LoVo (cell line): ENCODE measurements around the gene MED23.
"Not testable (repeated sequence)": the region's sequence is repeated elsewhere in the genome, so short reads cannot be mapped to it uniquely, and the experiment has no call there.

Experiments used
- DNase-seq: peaks from one replicate; pipeline ENCODE4 v3.0.0-alpha.2; 2016; ENCODE audit warnings: low spot score

The MED23 gene

DNA sequence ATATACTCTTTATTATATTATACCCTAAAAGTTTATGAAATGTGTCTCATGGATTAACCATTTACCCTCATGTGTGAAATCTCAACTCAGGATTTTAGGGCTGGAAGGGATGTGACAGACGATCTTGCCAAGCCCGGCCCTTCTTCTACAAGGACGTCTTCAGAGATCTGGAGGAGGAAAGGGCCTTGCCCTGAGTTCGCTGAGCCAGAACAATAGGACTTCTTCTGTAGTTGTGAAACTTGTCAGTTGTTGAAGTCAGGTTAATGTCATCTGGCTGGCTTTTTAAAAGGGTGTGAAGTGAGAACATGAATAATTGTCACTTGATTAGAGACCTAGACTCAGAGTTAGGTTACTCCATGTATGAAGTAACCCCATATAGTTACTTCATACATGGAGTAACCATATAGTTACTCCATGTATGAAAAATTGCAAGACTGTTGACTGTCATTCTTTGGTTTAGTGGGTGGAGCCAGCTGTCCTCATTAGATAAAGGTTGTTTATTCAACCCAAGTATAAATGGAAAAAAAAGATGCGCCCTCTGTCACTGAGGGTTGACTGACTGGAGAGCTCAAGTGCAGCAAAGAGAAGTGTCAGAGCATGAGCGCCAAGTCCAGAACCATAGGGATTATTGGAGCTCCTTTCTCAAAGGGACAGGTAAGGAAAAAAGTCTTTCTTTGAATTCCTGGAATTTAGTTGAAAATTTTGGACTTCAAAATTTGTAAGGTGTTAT is 55.2 kb downstream of the MED23 start, which contains the start of gene ARG1:
Gene ARG1, plus strand, starts transcription at position 541 of the 730 bp plus-strand sequence. Its CDS starts 57 bp downstream, at position 598.
- DNase-seq: no peak

DNA sequence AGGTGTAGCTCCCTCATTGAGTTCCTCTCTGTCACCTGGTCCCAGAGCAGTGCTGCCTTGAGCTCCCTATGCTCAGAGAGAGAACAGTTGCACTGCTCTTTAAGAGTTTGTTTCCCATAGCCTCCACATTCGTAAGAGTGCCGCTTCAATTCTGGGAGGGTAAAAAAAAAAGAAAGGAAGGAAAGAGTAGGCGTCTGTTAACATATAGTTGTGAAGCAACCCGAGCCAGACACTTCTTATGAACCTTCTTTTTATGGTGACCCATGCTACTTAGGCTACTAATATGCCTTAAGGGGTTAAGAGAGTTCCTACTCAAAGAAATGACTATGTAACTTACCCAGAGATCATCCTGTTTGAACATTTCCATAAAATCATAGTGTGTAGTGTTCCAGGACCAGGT is 59.3 kb downstream of the MED23 start:
- DNase-seq: no peak

DNA sequence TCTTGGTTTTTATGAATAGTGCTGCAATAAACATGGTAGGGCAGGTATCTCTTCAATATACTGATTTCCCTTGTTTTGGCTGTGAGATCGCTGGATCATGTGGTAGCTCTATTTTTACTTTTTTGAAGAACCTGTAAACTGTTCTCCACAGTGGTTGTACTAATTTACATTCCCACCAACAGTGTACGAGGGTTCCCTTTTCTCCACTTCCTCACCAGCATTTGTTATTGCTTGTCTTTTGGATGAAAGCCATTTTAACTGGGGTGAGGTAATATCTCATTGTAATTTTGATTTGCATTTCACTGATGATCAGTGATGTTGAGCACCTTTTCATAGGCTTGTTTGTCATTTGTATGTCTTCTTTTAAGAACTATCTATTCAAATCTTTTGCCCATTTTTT is 63.0 kb downstream of the MED23 start:
- DNase-seq: no peak

DNA sequence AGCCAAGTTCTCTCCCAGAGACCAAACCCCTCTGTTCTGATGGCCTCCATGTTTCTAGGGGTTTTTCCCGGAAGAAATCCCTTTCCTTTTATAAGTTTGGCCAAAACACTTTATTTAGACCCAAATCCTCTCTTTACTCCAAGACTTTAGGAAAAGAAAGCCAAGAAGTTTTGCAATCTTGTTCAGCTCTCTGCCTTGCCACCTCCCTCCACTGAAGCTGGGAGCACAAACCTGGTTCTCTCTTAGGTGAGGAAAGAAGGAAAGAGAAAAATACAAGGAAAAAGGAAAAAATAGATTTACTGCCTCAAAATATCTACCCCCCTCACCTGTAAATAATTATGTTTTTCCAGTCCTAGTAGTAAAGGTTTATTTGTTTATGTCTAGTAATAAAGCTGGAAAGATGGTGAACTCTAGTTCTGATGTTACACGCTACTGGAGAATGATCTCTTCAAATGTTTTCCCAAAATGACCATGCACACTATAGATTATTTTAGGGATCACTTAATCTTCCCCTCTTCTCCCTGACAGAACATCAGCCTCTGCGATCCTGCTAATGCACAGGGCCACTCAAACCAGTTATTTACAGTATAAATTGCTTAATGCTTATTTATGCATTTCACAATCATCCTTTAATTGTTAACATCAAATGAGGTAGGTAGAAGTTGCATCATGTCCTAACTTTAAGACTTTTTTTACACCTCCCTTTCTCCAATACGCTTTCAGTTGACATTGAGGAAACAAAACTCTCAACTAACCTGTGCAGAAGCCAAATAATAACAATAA is 65.9 kb downstream of the MED23 start:
- no peak for DNase-seq

DNA sequence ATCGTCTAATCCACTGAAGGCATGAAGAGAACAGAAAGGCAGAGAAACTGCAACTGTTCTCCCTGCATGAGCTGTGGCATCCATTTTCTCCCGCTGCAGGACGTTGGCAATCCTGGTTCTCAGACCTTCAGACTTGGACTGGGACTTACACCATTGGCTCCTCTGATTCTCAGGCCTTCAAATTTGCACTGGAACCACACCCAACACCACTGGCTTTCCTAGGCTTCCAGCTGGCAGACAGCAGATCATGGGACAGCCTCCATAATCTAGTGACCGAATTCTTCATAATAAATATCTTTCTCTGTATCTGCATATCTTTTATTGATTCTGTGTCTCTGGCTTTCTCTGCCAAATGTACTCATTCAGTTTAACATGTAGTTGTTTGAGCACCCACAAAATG is 69.1 kb downstream of the MED23 start:
- no peak for DNase-seq

DNA sequence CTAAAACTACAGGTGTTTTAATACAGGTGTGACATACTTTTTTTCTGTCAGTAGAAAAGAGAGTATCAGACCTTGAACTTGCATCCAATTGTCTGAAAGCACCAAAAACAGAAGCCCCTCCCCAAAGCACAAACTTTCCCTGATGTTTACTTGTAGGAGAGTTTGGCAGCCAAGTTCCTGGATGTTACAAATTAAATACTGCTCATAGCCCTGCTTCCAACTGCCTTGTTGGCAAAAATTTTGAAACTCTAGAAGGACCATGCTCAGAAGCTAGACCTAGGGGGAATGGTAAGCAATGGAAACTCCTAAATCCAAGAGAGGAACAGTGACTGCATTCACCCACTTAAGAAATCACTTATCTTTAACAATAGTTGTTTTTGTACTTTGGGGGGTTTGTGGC is 72.0 kb downstream of the MED23 start:
- no peak for DNase-seq

DNA sequence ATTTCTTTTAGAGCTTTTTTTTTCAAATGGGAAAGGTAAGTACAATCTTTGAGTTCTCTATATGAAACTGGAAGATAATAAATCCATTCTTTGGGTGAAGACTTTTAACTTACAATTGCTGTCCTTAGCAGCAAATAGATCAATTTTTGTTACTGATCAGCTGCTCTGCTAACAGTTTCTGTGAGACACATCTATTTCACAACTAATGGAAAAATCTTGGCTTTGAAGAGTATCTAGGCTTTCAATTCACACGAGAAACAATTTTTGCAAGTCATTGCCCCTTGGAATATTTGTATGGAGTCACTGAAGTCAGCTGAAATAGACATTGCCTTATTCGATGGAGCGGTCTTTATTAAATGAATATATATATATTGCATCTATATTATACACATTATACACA is 75.5 kb downstream of the MED23 start:
- DNase-seq: no peak

DNA sequence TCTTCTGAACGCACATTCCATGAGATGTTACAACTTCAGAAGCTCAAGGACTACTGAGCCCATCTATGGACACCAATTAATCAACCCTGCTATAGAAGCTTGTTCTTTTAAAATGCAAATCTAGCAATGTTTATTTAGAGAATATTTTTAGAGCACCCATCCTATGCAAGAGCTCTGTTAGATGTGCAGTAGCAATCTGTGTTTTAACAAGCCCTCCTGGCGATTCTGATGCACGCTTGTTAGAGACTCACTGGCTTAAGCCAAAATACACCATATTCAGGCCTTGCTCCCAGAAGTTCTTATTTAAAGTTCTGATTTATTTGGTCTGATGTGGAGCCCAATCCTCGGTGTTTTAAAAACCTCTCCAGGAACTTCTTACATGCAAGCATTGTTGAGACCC is 76.1 kb downstream of the MED23 start:
- no peak for DNase-seq

DNA sequence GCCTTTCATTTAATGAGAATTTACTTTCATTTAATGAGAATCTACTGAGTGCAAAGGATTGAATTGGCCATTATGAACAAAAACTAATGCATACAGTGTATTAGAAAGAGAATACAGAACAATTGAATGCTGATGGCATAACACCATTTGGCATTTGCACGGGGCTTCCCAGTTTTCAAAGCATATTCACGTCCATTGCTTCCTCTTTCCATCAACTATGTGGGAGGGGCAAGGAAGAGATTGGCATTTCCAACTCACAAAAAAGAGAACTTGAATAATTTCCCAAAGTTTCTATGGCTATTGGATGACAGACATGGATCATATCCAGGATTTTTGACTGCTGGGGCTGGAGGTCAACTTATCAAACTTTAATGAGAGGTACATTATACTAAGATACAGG is 78.2 kb downstream of the MED23 start:
- no peak for DNase-seq

DNA sequence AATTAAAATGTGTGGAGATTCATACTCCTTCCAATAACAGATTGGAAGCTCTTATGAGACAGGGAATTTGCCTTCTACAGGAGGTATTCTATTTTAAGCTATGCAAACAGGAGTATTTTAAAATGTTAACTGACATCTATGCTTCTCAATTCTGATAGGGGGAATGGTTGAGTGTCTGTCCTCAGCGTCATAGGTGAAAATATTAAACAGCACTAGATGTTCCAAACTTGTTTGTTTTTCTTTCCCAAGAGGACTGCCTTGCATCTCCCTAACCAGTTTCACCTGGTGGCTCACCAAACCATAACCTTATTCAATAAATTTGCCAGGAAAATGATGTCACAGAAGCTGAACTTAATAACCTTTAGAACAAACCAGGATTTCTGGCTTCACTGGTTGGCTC is 79.6 kb downstream of the MED23 start:
- DNase-seq: no peak

DNA sequence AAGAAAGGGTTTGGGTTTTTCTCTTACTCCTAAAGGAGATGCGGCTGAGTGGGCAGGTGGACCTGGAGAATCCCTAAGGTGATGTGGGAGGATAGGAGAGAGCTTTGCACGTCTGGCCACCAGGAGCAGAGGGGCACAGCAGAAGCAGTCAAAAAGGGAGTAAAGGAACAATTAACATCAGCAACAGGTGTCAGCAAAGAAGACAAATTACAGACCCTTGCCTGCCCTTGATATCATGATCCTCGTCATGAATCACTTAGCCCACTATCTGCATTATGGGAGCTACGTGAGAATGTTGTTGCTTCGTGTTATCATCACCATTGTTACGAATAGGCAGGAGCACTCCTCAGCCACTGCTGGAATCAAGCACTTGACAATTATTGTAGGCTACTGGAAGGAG is 80.6 kb downstream of the MED23 start:
- no peak for DNase-seq

DNA sequence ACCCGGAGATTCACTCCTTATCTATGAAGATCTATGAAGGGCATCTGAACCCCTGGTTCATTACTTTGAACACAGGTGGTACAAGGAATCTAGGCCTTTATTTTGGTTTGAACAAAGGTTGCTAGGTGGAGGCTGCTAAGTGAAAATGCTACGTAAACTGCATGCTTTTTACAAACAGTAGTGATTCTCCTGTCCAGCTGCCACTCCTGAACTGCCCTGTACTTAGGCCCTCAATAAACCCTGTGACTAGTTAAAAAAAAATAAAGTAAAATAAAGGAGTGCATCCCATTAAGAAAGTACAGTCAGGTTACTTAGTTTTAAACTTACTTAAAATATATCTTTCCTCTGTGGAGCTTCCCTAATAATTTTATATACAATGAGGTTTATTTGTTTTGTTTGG is 82.7 kb downstream of the MED23 start:
- DNase-seq: no peak

DNA sequence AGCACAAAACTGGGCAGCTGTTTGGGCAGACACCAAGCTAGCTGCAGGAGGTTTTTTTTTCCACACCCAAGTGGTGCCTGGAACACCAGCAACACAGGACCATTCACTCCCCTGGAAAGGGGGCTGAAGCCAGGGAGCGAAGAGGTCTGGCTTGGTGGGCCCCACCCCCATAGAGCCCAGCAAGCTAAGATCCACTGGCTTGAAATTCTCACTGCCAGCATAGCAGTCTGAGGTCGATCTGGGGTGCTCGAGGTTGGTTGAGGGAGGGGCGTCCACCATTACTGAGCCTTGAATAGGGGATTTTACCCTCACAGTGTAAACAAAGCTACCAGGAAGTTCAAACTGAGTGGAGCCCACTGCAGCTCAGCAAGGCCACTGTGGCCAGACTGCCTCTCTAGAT is 89.4 kb downstream of the MED23 start:
- DNase-seq: not testable (repeated sequence)

DNA sequence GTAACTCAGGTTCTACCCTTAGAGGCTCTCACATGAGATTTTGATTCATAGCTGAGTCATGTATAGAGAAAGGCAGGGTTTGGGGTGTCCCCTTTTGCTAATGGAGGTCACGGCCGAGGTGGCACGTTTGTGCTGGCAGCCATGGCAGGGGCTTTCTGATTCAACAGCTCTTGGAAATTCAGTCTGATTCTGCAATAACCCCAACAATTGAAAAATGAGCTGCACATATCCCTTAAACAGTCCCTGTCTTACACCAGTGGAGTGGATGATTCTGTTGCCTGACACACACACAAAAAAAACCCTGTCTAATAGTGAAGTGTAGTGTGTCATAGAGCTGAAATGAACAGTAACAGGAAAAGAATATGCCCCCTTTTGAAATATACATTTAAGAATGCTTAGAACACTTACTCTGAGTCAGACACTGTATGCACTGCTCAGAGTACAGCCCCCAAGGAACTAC is 95.4 kb downstream of the MED23 start:
- no peak for DNase-seq

DNA sequence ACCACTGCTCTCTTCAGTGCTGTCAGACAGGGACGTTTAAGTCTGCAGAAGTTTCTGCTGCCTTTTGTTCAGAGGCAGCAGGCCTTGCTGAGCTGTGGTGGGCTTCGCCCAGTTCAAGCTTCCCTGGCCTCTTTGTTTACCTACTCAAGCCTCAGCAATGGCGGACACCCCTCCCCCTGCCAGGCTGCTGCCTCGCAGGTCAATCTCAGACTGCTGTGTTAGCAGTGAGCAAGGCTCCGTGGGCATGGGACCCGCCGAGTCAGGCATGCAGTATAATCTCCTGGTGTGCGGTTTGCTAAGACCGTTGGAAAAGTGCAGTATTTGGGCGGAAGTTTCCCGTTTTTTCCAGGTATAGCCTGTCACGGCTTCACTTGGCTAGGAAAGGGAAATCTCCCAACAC is 96.4 kb downstream of the MED23 start:
- not testable (repeated sequence) for DNase-seq

DNA sequence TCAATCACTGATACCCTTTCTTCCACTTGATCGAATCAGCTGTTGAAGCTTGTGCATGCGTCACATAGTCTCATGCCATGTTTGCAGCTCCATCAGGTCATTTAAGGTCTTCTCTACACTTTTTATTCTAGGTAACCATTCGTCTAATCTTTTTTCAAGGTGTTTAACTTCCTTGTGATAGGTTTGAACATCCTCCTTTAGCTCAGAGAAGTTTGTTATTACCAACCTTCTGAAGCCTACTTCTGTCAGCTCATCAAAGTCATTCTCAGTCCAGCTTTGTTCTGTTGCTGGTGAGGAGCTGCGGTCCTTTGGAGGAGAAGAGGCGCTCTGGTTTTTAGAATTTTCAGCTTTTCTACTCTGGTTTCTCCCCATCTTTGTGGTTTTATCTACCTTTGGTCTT is 97.1 kb downstream of the MED23 start:
- not testable (repeated sequence) for DNase-seq

DNA sequence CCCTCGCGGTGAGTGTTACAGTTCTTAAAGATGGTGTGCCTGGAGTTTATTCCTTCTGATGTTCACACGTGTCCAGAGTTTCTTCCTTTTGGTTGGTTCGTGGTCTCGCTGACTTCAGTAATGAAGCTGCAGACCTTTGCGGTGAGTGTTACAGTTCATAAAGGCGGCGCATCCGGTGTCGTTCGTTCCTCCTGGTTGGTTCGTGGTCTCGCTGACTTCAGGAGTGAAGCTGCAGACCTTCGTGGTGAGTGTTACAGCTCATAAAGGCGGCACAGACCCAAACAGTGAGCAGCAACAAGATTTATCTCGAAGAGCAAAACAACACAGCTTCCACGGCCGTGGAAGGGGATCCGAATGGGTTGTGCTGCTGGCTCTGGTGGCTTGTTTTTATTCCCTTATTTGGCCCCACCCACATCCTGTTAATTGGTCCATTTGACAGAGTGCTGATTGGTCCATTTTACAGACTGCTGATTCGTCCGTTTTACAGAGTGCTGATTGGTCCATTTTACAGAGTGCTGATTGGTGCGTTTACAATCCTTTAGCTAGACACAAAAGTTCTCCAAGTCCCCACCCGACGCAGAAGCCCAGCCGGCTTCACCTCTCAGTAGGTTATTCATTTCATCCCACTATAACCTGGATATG is 103.2 kb downstream of the MED23 start:
- no peak for DNase-seq

DNA sequence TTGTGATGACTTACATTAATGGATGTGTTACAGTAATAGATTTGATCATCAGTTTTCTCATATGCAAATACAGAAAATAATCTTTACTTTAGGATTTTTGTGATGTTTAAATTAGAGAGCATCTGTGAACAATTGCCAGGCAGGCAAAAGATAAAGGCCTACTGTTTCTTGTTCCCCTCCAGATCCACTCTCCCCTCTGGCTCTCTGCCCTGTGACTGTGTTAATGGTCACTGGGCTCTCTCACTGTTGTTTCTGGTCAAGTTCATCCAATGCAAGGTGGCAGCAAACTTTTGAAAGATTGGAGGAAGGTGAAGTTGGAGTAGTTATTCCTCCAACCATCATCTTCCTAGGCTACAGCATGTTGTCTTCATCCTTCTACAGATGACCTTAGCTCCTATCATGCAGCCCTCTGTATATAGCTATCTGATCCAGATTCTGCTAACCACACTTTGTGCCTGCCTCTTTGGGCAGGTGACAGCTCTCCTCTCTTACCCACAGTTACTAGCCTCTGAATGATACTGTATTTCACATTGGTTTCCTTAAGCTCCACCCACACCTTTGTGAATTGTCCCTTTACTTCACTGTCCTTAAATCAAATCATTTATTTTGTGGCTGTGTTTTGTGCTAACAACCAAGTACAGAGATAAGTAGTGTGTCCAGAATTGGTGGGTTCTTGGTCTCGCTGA is 103.9 kb downstream of the MED23 start:
- no peak for DNase-seq
